Breast epithelium (tissue), 4 donors: ENCODE data around the gene HECTD2. TPM values are rescaled to one million over a fixed set of nuclear protein-coding genes. Genes with fewer than 3 reads are reported as not detected.

ENCODE experiments used
- DNase-seq, 2 donors: peaks; one replicate each; pipeline ENCODE4 v3.0.0-alpha.2; 2019; ENCODE audit warnings: low spot score in 2 of 2
- H3K27ac ChIP-seq, 2 donors: fragments of 200-600 bp; sonication (generic) in 1 of 2; one replicate each; pipeline ENCODE4 v1.5.1; 2016 to 2019; ENCODE audit warnings: mild to moderate bottlenecking in 1 of 2
- H3K27me3 ChIP-seq, 2 donors: fragments of 200-600 bp; sonication (generic) in 1 of 2; one replicate each; pipeline versions ENCODE4 v1.5.1 to v1.6.0; 2017 to 2019; ENCODE audit warnings: control low read depth in 1 of 2, mild to moderate bottlenecking in 1 of 2
- H3K36me3 ChIP-seq: fragments of 200-600 bp; one replicate; pipeline ENCODE4 v1.5.1; 2019
- H3K4me1 ChIP-seq, 2 donors: fragments of 200-600 bp; sonication (generic); one replicate each; pipeline ENCODE4 v1.5.1; 2016 to 2019; ENCODE audit warnings: control low read depth in 1 of 2
- H3K4me3 ChIP-seq, 3 donors: fragments of 200-600 bp; sonication (generic); 1 replicate in 2 of 3; 2 replicates in 1 of 3; pipeline ENCODE4 v1.5.1; 2016 to 2019; ENCODE audit warnings: mild to moderate bottlenecking in 3 of 3, moderate library complexity in 2 of 3
- H3K9me3 ChIP-seq, 2 donors: fragments of 200-600 bp; sonication (generic) in 1 of 2; one replicate each; pipeline ENCODE4 v1.5.1; 2016 to 2019; ENCODE audit warnings: control low read depth in 1 of 2
- CTCF ChIP-seq, 3 donors: fragments of 450-650 bp; IDR thresholded peaks; one replicate each; pipeline ENCODE4 v1.5.1; 2016 to 2017; ENCODE audit warnings: antibody characterized with exemption in 3 of 3, mild to moderate bottlenecking in 3 of 3, moderate library complexity in 3 of 3
- POLR2A ChIP-seq: fragments of 450-650 bp; IDR thresholded peaks from one replicate; pipeline ENCODE4 v1.6.1; 2016; ENCODE audit warnings: antibody characterized with exemption, mild to moderate bottlenecking, moderate library complexity
- POLR2AphosphoS5 ChIP-seq, 3 donors: sonication (generic); formaldehyde crosslinking; IDR thresholded peaks; one replicate each; pipeline ENCODE4 v1.6.1; 2017; ENCODE audit warnings: antibody characterized with exemption in 3 of 3
- intact Hi-C: fragments of 100-400 bp; cut with DNase I; formaldehyde crosslinking; loops from one replicate; pipeline ENCODE4 v1.15.1; 2023; ENCODE audit warnings: low total_unique reads
- total RNA-seq, 3 donors: library from RNA; depleted of rRNA; stranded (reverse); fragments of >200 nt; gene quantifications; one replicate each; pipeline ENCODE4 v1.1.0, GENCODE V29; 2016

The HECTD2 gene
- total RNA-seq, 3 donors from 2014 or later: 14.2 to 30.7 (median 19.0) TPM

DNA sequence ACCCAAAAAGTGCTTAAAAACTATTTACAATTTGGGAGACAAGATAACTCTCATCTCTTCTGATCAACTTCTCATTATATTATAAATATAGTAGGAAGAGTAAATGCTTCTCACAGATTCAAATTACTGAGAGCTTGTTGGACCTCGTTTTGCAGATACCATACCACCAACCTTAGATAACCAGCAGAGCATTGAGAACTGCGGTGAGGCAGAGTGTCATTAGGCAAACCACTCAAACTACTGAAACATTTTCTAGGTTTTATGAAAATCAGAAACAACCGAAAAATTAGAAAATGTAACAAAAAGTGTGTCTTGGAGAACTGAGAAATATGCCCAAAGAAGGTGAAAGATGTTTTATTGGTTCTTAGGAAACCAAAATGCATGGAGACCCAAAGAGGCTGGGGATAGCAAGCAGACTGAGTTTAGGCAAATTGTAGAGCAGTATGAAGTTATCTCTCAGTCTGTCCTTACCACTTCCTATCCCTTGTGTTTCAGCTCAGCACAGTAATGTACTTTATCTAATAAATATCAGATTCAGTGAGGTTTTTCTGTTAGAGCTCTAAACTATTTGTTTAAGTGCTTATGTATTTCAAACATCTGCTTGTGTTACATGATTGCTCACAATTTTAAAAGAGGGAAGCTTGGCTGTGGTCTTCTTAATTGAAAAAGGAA lies 77.9 kb downstream of the HECTD2 start:
- no peak overlapping the region for H3K27ac ChIP-seq
- no peaks in the 10 kb centered on the region for H3K9me3 ChIP-seq
- no peak for DNase-seq
- TF ChIP-seq CTCF (IDR thresholded peaks at IDR 0.05): no peak
- no peaks in the 10 kb centered on the region for H3K36me3 ChIP-seq
- H3K4me3 ChIP-seq: no peak overlapping the region
- no peaks in the 10 kb centered on the region for H3K27me3 ChIP-seq
- intact Hi-C loops: no loop called here
- H3K4me1 ChIP-seq: no peaks in the 10 kb centered on the region

- H3K36me3 ChIP-seq: no peaks in the 10 kb centered on the region
- intact Hi-C loops: no loop called here
- no peaks in the 10 kb centered on the region for H3K27me3 ChIP-seq
- no peaks in the 10 kb centered on the region for H3K9me3 ChIP-seq
- no peak overlapping the region for H3K27ac ChIP-seq
- TF ChIP-seq POLR2AphosphoS5 (IDR thresholded peaks at IDR 0.05) (no peak), CTCF (IDR thresholded peaks at IDR 0.05) (peak; percentile 13 to 64 (median 59))
- no peak for DNase-seq
- H3K4me3 ChIP-seq: no peak overlapping the region
- no peaks in the 10 kb centered on the region for H3K4me1 ChIP-seq
Measured at GRCh38 chr10:91493313-91493712, 83.2 kb downstream of the HECTD2 start.

DNA sequence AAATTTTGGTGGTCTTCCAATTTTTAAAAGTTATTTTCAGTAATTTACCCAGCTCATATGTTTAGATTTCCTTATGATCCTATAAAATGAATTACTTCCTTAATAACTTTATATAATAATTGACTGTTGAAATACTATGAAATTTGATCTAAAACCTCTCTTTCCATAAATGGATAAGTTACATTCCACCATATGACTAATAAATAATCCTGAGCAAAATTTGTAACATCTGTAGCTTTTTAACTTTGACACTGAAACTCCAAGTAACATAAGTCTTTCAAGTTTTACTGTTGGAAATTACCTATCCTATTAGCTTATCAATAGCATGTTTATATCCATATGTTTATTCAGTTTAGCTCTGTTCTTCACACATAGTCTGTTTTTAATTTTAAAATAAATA lies 85.3 kb downstream of the HECTD2 start:
- no peaks in the 10 kb centered on the region for H3K27me3 ChIP-seq
- intact Hi-C loops: no loop called here

DNA sequence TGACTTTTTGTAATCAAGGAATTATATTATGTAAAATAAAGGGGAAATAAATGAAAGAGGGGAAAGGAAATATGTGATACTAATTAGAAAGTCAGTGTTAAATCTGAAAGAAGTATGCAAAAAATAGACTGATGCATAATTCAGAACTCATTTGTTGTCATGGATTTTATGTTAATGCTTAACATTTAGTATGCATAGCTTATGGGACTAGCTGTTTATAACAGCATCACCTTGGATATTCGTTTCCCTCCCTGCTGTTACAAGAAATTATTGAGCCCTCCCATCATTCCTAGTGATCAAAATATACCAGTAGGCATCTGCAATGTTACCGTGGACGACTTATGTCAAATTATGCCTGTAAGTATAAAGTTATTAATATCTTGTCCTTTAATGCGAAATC lies 85.9 kb downstream of the HECTD2 start:
- Histone ChIP-seq H3K27me3 (no peaks in the 10 kb centered on the region), H3K9me3 (no peaks in the 10 kb centered on the region), H3K4me3 (no peak overlapping the region), H3K4me1 (no peaks in the 10 kb centered on the region), H3K36me3 (peaks cover 5% of the 10 kb centered on the region), H3K27ac (no peak overlapping the region)
- intact Hi-C loops: no loop called here
- no peak for DNase-seq
- TF ChIP-seq CTCF (IDR thresholded peaks at IDR 0.05): no peak
- TF ChIP-seq POLR2AphosphoS5 (IDR thresholded peaks at IDR 0.05): no peak
- TF ChIP-seq POLR2A: no peak

More for the DNA sequence above, 85.3 kb downstream of the HECTD2 start:
- no peaks in the 10 kb centered on the region for H3K36me3 ChIP-seq
- no peak overlapping the region for H3K4me3 ChIP-seq
- TF ChIP-seq CTCF (IDR thresholded peaks at IDR 0.05): no peak
- TF ChIP-seq POLR2AphosphoS5 (IDR thresholded peaks at IDR 0.05): no peak
- no peak for TF ChIP-seq POLR2A
- no peaks in the 10 kb centered on the region for H3K9me3 ChIP-seq
- no peak overlapping the region for H3K27ac ChIP-seq
- H3K4me1 ChIP-seq: no peaks in the 10 kb centered on the region
- DNase-seq: no peak

DNA sequence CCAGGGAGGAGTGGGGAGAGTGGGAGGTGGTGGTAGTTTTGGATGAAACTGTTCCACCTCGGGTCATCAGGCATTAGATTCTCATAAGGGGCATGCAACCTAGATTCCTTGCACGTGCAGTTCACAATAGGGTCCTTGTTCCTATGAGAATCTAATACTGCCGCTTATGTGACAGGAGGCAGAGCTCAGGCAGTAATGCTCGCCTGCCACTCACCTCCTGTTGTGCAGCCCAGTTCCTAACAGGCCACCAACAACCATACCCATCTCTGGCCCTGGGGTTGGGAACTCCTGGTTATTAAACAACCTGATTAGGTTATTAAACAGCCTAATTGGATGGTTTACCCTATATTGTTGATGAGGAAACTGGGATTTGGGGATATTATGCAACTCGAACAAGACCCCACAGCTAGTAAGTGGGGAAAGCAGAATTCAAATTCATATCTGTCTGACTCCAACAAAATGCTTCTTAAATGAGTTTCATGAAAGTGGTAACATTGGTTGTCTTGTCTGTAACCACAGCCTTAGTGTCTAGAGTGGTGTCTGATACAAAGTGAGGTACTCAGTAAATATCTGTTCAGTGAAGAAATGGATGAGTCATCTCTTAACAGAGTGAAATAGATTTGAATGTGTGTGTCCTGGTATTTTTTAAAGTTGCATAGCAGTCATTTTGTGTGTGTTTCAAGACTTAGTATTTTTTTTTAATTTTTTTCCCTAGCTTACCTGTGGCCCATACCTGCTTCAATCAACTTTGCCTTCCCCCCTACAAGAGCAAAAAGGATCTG lies 101.6 kb downstream of the HECTD2 start:
- no peak for DNase-seq
- H3K4me1 ChIP-seq: no peaks in the 10 kb centered on the region
- H3K36me3 ChIP-seq: peaks cover 2% of the 10 kb centered on the region
- H3K27ac ChIP-seq: no peak overlapping the region
- H3K9me3 ChIP-seq: no peaks in the 10 kb centered on the region
- H3K4me3 ChIP-seq: no peak overlapping the region
- intact Hi-C loops: no loop called here
- no peaks in the 10 kb centered on the region for H3K27me3 ChIP-seq
- TF ChIP-seq POLR2AphosphoS5 (IDR thresholded peaks at IDR 0.05) (no peak), POLR2A (no peak), CTCF (IDR thresholded peaks at IDR 0.05) (no peak)
